Ishikawa (cell line): ENCODE data around the gene FAXDC2.
A peak's percentile ranks its signal among the peaks of the same experiment; 100 is the strongest.

ENCODE experiments used
- CEBPB ChIP-seq: IDR thresholded peaks from 2 replicates; pipeline ENCODE4 v1.6.1; 2012
- CREB1 ChIP-seq: IDR thresholded peaks from 2 replicates; pipeline ENCODE4 v1.6.1; 2012; ENCODE audit warnings: low read depth
- EGR1 ChIP-seq: IDR thresholded peaks from 2 replicates; pipeline ENCODE4 v1.6.1; 2012
- EP300 ChIP-seq: IDR thresholded peaks from 2 replicates; pipeline ENCODE4 v1.6.1; 2012; ENCODE audit warnings: borderline replicate concordance
- FOXM1 ChIP-seq: IDR thresholded peaks from 2 replicates; pipeline ENCODE4 v1.6.1; 2012; ENCODE audit warnings: low read depth, borderline replicate concordance
- NFIC ChIP-seq: IDR thresholded peaks from 2 replicates; pipeline ENCODE4 v1.6.1; 2012
- RAD21 ChIP-seq: IDR thresholded peaks from 2 replicates; pipeline ENCODE4 v1.6.1; 2012; ENCODE audit warnings: low read depth
- TCF12 ChIP-seq: IDR thresholded peaks from 2 replicates; pipeline ENCODE4 v1.6.1; 2012; ENCODE audit warnings: low read depth
- TEAD4 ChIP-seq: IDR thresholded peaks from 2 replicates; pipeline ENCODE4 v1.6.1; 2012
- YY1 ChIP-seq: IDR thresholded peaks from 2 replicates; pipeline ENCODE4 v1.6.1; 2012; ENCODE audit warnings: low read depth
- ZBTB7A ChIP-seq: IDR thresholded peaks from 2 replicates; pipeline ENCODE4 v1.6.1; 2012; ENCODE audit warnings: low read depth
- TF ChIP-seq, protein P1 (sequence below): IDR thresholded peaks from 2 replicates; pipeline ENCODE4 v1.6.1; 2012
- TF ChIP-seq, protein P2 (sequence below): IDR thresholded peaks from 2 replicates; pipeline ENCODE4 v1.6.1; 2012; ENCODE audit warnings: low read depth, mild to moderate bottlenecking
- TF ChIP-seq, protein P3 (sequence below): IDR thresholded peaks from 2 replicates; pipeline ENCODE4 v1.6.1; 2012

Gene FAXDC2

DNA sequence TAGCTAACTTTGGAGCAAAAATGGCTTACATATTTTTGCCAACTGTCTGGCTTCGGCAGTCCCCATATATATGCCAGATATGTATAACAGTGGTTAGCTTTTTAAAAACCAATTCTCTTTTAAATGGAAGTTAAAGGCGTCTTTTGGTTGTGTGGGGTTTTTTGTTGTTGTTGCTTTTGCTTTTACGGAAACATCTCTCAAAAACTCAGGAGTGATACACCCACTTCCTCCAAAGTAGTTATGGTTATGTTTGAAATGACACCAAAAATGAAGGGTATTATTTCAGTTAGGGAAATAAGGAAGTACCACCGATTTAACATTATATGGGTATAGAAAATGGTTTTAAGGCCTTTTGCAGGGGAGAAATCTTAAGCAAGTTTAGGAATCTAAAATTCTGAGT lies 10.4 kb upstream of the FAXDC2 start:
- TF ChIP-seq RAD21 (no peak), TEAD4 (no peak), TCF12 (no peak), CEBPB (no peak)
- TF ChIP-seq, protein P1, sequence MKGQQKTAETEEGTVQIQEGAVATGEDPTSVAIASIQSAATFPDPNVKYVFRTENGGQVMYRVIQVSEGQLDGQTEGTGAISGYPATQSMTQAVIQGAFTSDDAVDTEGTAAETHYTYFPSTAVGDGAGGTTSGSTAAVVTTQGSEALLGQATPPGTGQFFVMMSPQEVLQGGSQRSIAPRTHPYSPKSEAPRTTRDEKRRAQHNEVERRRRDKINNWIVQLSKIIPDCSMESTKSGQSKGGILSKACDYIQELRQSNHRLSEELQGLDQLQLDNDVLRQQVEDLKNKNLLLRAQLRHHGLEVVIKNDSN, result no peak
- TF ChIP-seq, protein P2, sequence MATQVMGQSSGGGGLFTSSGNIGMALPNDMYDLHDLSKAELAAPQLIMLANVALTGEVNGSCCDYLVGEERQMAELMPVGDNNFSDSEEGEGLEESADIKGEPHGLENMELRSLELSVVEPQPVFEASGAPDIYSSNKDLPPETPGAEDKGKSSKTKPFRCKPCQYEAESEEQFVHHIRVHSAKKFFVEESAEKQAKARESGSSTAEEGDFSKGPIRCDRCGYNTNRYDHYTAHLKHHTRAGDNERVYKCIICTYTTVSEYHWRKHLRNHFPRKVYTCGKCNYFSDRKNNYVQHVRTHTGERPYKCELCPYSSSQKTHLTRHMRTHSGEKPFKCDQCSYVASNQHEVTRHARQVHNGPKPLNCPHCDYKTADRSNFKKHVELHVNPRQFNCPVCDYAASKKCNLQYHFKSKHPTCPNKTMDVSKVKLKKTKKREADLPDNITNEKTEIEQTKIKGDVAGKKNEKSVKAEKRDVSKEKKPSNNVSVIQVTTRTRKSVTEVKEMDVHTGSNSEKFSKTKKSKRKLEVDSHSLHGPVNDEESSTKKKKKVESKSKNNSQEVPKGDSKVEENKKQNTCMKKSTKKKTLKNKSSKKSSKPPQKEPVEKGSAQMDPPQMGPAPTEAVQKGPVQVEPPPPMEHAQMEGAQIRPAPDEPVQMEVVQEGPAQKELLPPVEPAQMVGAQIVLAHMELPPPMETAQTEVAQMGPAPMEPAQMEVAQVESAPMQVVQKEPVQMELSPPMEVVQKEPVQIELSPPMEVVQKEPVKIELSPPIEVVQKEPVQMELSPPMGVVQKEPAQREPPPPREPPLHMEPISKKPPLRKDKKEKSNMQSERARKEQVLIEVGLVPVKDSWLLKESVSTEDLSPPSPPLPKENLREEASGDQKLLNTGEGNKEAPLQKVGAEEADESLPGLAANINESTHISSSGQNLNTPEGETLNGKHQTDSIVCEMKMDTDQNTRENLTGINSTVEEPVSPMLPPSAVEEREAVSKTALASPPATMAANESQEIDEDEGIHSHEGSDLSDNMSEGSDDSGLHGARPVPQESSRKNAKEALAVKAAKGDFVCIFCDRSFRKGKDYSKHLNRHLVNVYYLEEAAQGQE, result no peak

DNA sequence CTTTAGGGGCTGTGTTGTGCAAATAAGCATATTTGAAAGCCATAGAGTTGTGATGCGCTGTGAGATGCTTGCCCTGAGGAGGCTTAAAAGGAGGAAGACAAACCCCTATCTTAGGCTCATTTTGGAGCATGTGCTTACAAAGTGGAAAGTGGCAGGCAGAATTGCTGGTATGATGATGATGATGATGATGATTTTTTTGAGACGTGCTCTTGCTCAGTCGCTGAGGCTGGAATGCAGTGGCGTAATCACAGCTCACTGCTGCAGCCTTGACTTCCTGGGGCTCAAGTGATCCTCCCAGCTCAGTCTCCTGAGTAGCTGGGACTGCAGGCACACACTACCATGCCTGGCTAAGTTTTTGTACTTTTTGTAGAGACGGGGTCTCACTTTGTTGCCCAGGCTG lies 9.7 kb upstream of the FAXDC2 start:
- TF ChIP-seq CREB1, result no peak
- TF ChIP-seq EGR1, result no peak
- no peak for TF ChIP-seq NFIC
- TF ChIP-seq TCF12, result no peak
- TF ChIP-seq, protein P3, sequence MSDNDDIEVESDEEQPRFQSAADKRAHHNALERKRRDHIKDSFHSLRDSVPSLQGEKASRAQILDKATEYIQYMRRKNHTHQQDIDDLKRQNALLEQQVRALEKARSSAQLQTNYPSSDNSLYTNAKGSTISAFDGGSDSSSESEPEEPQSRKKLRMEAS, result no peak
- TF ChIP-seq YY1, result no peak
- 0 out of 2 replicates have a peak, but pooled peaks have one; percentile 16 for TF ChIP-seq CEBPB
- 0 out of 2 replicates have a peak, but pooled peaks have one; percentile 10 for TF ChIP-seq TEAD4

DNA sequence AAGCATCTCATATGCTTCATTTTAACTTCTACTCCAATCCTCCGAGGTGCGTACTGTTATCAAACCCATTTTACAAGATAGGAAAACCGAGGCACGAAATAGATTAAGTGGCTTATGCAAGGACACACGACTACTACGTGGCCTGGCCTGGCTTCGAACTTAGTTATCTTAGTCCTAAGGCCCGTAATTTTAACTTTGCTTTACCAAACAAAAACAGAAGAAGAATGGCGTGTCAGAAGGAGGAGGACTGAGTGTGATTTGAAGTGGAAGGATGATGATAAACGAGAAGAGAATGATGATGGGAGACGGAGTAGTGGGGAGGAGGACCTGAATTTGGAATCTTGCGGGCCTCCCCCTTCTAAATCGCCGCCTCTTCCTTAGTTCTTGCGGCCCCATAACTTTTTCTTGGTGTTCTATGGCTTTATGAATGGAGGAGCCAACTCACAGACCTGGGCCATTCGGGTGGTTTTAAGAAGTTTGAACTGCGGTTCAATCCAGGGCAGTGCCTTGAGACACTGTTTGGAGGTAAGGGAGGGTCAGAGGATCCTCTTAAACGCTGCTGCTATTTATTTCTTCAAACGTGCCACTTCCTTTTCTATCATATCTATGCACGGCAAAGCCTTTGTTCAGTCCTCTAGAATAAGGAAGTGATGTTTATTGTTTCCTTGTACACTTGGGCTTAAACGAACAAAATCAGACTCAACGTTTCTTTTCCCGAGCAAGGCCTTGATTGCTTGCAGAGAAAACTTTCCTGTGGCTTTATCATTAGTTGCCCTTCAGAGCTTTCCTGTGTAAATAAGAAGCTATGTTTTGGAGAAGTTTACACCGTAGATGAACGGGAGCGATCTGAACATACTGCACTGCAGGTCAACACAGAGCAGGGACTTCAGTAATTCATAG lies 8.8 kb upstream of the FAXDC2 start:
- no peak for TF ChIP-seq FOXM1
- no peak for TF ChIP-seq NFIC
- TF ChIP-seq ZBTB7A, result no peak
- no peak for TF ChIP-seq EP300
- no peak for TF ChIP-seq YY1
- no peak for TF ChIP-seq TCF12
- no peak for TF ChIP-seq RAD21
- TF ChIP-seq, protein P3, result no peak
- TF ChIP-seq CEBPB, result no peak
- TF ChIP-seq, protein P2, result no peak
- TF ChIP-seq CREB1, result no peak
- no peak for TF ChIP-seq EGR1

DNA sequence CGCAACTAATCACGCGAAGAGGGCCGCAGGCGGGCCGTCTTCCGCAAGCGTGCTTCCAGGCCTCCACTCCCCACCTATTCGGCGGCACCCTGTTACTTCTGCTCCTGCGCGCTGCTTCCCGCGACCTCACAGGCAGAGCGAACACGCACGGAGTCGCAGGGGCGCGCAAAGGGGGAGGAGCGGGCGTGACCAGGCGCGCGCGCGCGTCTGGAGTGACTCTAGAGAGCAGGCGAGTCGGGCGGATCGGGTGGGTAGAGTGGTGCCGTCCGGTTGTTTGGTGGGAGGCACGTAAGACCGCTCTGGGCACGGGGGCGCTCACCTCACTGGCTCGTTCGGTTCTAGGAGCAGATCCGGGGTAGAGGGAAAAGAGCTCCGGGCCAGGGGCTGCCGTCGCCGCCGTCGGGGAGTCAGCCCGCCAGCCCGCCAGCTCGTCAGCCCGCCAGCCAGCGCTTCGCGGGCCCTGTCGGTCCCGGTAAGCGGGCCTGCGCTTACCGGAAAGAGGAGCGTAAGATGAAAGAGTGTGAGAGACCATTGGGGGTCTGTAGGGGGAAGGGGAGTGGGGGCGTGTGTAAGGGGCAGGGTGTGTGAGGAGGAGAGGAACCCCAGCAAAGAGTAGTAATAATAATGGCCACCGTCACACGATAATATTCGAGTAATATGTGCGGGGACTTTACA lies 8.0 kb upstream of the FAXDC2 start, which contains the start of gene CNOT8:
Gene CNOT8, plus strand, starts transcription at position 331 of the 675 bp plus-strand sequence. CDS start 4,652 bp downstream, outside the sequence.
- TF ChIP-seq, protein P2, result no peak
- TF ChIP-seq, protein P3, result peak; percentile 83
- TF ChIP-seq CREB1 (peak; percentile 34; the same call in 1 of the 2 replicates), YY1 (peak; percentile 71; the same call in 1 of the 2 replicates), TEAD4 (no peak; the same call in 1 of the 2 replicates), EP300 (peak; percentile 30; the same call in 1 of the 2 replicates)
